Measurements from ENCODE around the gene KRT6B.

DNA sequence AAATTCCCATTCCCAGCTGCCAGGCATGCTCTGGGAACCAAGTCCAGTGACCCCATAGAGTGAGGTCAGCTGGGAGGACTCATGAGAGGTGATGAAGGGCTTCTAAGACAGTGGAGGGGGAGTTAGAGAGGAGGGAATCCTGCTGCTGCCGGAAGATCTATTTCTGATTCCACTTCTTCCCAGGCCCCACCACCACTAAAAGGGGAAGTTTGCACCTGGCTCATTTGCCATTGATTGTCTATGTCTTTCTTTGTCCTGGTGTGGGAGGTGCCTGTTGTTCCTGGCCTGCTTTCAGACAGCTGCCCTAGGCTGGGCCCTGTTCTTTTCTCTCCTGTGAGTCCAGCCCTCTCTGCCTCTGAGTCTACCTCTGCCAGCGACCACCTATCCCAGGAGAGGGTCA is 44.1 kb upstream of the KRT6B start:
- TF ChIP-seq, protein P1, sequence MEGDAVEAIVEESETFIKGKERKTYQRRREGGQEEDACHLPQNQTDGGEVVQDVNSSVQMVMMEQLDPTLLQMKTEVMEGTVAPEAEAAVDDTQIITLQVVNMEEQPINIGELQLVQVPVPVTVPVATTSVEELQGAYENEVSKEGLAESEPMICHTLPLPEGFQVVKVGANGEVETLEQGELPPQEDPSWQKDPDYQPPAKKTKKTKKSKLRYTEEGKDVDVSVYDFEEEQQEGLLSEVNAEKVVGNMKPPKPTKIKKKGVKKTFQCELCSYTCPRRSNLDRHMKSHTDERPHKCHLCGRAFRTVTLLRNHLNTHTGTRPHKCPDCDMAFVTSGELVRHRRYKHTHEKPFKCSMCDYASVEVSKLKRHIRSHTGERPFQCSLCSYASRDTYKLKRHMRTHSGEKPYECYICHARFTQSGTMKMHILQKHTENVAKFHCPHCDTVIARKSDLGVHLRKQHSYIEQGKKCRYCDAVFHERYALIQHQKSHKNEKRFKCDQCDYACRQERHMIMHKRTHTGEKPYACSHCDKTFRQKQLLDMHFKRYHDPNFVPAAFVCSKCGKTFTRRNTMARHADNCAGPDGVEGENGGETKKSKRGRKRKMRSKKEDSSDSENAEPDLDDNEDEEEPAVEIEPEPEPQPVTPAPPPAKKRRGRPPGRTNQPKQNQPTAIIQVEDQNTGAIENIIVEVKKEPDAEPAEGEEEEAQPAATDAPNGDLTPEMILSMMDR (conservative IDR thresholded peaks at IDR 0.05; ENCODE audit: low read length), result no peak
- TF ChIP-seq EZH2phosphoT487 (IDR thresholded peaks at IDR 0.05; ENCODE audit: borderline replicate concordance), result no peak
